GM19099 (cell line): ENCODE data around the gene GPC5.

Source experiments
- POLR2A ChIP-seq: IDR thresholded peaks from 3 replicates; pipeline ENCODE4 v1.6.1; 2011; ENCODE audit warnings: low read depth; ENCODE audit not compliant: insufficient read length; ENCODE audit errors: extremely low read depth

GPC5 gene

DNA sequence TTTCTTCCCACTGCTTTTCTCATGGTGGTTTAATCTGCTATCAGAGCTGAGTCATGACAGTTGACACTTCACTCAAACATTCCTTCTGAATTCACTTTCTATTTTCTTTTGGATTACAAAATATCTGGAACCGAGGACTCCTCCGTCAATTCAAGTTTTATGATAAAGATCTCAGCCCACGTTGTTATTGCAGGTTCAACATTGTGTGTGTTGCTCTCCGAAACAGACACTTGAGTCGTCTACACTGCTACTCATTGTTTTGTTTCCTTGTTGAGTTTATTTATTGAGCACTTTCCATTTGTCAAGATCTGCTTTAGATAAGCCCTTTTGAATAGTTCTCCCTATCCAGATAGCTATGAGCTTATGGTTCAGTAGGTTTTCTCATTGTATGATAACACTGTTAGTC lies 1192.1 kb downstream of the GPC5 start:
- no peak for TF ChIP-seq POLR2A

DNA sequence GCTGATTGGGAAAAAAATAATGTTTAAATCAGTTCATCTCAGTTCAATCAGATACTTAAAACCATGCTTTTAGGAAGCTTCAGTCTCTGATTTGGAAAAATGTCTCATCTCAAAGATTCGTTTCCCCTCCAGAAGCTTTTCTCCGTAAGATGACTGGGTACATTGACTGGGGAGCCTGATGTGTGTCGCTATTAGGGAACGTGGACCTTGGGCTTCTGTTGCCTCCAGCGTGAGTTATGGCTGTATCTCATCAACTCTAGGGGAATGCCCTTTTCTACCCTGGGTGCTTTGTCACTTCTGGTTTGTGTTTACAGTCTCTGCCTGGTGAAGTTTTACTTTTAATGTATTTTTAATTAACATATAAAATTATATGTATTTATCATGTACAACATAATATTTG lies 1192.7 kb downstream of the GPC5 start:
- TF ChIP-seq POLR2A, result no peak

DNA sequence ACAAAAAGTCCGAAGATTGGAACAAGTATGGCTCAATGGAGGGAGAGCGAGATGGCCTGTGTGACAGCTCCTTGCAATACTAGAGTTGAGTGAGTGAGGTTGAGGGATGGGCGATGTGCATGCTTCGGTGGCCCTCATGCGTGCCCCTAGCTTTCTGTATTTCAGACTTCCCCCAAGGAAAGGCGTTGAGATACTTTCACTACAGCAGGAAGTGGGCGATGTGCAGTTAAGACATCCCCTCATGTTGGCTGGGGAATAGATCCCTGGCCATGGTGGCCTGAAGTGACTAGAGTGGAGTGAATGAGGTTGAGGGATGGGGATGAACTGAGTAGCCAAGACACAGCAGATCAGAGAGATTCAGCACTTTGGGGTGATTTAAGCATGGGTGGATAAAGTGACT lies 1194.3 kb downstream of the GPC5 start:
- no peak for TF ChIP-seq POLR2A

DNA sequence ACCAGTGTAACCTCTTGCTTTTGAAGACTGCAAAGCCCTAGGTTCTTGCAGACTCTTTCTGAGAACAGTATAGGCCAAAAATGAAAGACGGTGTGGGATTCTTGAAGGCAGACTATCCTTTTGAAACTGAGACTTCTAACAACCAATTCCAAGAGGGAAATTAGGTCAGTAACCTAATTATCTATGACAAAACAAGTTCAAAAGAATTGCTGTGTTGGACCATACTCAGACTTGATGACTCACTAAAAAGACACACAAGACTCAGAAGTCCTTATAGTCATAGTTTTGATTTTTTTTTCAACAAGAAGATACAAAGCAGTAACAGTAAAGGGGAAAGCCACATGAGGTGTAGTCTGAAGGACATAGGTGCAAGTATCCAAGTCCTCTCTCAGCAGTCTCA lies 1204.1 kb downstream of the GPC5 start:
- no peak for TF ChIP-seq POLR2A

DNA sequence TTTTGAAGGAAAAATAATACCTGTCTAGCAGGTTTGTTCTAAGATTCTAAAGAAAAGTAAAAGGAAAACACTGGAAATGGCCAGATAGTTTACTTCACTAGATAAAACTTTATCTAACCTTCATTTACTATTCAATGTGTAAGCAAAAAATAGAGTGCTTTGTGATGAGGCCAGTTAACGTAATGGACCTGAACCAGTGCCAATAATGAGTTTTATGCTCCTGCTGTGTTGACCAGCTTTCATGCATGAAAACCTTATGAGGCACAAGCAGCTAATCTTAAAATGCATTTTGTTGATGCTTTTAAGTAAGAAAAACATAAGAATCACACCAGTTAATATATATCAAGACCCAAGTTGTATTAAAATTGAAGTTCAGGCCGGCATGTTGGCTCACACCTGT lies 1211.0 kb downstream of the GPC5 start:
- no peak for TF ChIP-seq POLR2A

DNA sequence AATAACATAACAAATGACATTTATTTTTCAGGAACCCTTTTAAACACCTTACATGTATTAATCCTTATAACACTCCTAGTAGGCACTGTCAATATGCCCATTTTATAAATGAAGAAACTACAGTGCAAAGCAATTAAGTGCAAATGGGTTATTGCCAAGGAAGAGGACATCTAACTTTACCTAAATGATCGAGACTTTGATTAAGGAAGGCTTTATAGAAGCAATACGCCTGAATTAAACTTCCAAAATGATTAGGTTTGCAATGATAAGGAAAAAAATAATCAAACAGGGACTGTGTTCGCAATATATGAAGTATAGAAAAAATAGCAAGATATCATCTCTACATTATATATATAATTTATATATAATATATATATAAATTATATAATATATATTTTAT lies 1214.5 kb downstream of the GPC5 start:
- no peak for TF ChIP-seq POLR2A

DNA sequence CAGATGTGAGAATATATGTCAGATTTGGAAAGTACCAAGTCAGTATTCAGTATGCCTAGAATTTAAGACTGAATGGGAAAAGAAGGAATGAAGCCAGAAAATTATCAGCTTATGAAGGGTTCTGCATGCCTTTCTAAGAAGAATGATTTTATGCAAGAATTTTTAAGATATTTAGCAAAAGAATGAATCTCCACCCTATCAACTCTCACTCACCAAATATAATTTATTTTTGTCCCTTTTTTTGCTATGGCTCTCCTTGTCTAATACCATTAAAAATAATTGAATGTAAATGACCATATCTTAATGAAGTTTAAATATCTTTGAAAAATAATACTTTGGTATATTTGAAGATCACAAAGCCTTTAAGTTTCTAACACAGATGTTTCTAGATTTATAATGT lies 1215.5 kb downstream of the GPC5 start:
- TF ChIP-seq POLR2A, result no peak

DNA sequence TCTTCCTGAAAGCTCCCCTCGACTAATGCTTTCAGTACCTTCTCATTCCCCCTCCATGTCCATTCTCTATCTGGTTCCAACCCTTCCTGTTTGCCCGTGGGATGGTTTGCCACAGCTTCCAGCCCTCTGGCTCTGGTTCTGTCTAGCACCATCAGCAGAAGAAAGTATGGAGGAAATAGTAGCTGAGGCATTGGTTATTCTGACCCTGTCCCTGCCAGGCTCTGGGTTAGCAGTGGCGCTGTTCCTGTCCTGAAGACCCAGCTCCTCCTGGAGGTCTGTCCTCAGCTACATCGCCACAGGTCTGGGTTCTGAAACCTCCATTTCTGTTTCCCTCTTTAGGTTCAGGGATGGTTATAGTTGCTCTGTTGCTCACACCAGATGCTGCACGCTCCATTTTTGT lies 1223.6 kb downstream of the GPC5 start:
- TF ChIP-seq POLR2A, result no peak

DNA sequence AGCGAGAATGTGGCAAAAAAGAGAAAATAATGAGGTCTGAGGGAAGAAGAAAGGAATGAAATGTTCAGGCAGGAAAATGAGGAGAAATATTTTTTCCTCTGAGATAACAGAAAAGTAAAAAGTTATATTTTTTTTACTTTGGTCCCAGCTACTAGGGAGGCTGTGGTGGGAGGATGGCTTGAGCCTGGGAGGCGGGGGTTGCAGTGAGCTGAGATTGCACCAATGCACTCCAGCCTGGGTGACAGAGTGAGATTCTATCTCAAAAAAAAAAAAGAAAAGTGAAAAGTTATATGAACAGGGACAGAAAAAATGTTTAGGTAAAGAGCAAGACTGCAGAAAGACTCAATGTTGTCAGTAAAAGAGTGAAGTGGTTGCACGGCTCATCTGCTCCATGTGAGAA lies 1224.5 kb downstream of the GPC5 start:
- TF ChIP-seq POLR2A, result no peak

DNA sequence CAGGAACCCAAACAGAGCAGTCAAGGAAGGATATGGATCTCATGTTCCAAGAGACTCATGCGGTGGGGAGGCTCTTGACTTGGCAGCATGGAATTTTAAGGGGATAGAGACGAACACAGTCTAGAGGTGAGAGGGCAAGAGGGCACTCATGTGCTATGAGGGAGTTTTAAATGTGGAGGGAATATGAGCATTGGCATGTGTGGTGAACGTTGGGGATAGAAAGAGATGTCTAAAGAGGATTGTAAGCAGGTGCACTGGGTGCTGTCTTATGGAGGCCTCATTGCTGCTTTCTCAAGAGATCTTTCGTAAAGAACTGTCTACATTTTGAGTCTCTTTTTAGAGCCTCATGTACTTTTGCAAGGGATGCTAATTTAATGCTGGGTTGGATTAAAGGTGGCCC lies 1227.9 kb downstream of the GPC5 start:
- TF ChIP-seq POLR2A, result no peak

DNA sequence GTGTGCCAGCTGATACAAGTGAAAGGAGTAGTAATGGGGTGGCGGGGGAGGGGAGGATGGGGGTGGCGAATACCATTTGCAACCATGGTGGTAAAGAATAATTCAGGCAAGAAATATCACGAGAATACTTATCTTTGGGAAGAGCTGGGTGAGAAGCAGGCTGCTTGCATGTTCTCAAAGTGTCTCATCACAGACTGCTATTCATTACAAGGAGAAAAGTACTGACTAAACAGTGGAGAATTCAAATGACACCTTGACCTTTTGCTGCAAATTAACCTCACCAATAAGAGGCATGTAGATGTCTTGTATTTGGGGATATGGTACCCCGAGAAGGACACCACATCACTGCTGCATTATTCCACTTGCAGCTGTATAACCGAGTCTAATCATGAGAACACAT lies 1242.5 kb downstream of the GPC5 start:
- no peak for TF ChIP-seq POLR2A

DNA sequence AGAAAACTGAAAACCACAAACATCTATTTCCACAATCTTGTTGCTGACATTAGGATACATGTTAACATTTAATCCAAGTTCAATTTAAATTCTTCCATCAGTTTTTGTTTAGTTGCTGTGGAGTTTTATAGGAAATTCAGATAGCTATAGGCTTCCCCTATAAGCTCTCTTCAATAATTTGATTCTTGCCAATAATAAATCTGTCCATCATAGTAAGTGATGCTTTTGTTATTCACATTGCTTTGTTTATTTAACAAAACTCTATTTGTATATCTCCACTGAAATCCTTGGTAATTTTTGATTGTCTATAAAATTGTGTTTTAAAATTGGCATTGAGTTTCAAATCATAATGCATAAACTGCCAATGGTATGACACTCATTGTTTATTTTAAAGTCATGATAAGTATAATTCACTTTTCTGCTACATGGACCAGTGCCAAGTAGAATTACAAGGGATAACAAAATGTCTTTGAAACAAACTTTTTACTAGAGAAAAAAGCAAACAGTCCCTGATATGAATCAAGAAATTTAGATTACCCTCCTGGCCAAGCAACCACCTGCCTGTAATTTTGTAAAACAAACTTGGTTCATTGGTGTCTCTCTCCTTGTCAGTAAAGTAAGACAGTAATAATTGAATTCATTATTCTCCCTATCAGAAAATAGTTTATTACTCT lies 1250.9 kb downstream of the GPC5 start:
- no peak for TF ChIP-seq POLR2A

DNA sequence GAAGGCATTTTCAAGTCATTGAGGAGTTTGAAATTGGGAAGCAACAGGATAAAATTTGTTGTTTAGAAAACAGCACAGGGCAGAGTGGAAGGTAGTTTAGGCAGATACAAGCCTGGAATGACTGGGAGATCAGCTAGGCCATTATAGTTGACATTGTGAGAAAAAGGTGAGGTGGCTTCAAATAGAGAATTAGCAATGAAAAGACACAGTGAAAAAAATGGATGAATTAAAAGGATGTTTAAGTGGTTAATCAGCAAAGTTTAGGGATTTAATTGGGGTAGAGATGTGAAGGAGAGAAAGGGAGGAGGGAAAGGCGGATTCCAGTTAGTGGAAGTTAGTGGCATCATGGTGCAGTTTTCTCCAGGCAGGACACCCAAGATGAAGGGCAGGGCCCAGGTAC lies 1257.7 kb downstream of the GPC5 start:
- no peak for TF ChIP-seq POLR2A

DNA sequence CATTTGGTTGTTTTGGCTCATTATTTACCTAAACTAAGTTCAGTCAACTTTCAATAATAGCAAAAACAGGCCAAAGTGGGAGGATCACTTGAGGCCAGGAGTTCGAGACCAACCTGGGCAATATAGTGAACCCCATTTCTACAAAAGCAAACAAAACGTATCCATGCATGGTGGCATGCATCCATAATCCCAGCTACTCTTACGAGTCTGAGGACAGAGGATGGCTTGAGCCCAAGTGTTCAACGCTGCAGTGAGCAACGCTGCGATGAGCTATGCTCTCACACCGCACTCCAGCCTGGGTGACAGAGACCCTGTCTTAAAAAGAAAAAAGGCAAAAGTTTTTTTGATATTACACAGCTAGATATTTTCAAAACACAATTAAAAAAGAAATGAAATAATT lies 1258.2 kb downstream of the GPC5 start:
- no peak for TF ChIP-seq POLR2A

DNA sequence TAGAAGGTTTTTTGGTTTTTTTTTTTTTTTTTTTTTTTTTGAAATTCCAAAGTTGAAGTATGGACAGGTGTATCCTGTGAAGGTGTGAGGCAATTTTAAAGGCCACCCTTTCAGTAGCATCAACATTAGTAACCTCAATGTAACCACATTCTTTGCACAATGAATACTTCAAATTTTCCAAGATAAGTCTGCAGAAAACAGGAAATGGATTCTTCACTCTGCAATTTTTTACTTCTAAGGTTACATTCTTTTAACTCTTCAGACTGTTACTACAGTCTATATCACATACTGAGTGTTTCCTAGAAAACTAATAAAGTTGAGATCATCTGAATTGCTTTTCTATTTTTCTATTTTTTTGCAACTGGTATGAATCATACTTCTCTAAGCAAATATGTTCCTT lies 1259.1 kb downstream of the GPC5 start:
- TF ChIP-seq POLR2A, result no peak

DNA sequence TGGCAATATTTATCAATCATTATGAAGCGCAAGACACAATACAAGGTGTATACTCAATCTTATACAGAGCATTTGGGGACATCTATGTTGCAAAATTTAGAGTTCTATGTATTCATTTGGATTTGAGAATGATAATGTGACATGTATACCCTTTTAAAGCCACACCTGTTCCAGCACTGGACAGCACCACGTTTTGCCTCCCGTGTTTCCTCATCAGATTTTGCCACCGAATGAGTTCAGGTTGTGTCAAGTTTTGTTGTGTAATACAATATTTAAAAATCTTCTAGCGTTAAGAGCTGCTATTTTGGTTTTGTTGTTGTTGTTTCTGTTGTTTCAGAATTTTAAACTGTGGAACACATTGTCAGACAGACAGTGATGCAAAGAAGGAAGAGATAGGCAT lies 1259.9 kb downstream of the GPC5 start:
- TF ChIP-seq POLR2A, result no peak

DNA sequence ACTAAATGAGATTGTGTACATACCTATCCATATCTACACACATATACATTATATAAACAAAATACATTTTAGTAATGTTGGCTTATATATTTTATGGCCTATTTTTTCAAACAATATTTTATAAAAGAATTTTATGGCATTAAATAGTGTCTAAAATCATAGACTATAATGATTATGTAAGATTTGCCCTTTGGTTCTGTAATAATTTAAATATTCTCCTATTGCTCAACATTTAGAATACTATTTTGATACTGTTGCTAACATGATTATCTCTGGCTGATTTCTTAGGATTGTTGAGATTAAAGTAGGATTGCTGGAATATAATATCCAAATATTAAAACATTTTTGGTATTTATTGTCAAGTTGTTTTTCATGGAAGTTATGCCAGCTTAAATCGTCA lies 1263.0 kb downstream of the GPC5 start:
- TF ChIP-seq POLR2A, result no peak

DNA sequence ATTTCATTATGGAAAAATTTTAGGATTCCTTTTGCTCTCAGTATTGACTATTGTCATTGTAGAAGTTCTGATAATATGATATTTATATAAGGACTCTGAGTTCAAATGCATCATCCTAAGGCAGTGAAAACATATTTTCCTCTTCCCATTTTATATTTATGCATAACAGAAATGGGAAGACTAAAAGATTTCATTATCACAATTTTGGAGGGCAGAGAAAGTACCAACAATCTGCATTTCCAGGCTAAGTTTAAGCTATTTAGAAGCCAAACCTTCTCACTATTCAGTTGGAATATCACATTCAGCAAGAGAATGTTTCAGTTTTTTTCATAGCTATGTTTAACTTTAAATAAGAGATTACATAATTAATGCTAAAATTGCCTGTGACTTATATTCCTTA lies 1269.7 kb downstream of the GPC5 start:
- no peak for TF ChIP-seq POLR2A

DNA sequence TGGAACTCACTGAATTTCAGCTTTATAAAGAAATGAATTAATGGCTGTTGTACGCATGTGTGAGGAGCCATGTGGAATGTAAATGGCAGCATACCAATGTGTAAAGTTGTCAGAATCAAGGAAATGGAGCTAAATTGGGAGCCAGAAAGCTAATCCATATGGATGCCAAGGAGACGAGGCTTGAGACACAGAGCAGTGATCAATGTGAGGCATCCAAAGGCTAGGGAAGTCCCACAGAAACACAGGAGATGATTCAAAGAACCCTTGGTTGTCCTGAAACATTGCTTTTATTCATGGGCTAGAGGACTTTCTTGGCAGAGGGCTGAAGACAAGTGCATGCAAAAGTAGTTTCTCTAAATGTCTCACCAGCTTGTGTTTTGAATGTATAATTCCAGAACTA lies 1271.7 kb downstream of the GPC5 start:
- no peak for TF ChIP-seq POLR2A

DNA sequence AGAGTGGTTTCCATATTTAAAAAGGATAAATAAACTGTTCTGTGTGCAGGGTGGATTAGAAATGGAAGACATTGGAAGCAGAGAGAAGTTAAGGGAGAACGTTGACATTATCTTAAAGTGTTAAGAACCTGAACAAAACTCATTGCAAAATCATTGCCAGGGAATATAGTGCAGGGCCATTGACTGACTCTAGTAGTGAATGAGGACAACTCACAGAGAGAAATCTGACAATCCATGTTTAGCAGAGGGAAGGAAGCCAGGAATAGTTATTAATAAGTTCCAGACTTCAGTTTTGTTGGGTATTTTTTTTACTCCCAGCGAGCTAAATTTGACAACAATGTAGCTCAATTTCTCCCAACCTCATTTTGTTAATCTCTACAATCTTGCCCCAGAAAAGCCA lies 1273.4 kb downstream of the GPC5 start:
- TF ChIP-seq POLR2A, result no peak
